HG03097 (cell line): ENCODE results near the gene TPK1.

Experiments
- ATAC-seq: cut with Tn5 transposase; IDR thresholded peaks from one replicate; pipeline ENCODE4 v1.9.1; 2021; ENCODE audit not compliant: unreplicated experiment, low FRiP score

The TPK1 gene

DNA sequence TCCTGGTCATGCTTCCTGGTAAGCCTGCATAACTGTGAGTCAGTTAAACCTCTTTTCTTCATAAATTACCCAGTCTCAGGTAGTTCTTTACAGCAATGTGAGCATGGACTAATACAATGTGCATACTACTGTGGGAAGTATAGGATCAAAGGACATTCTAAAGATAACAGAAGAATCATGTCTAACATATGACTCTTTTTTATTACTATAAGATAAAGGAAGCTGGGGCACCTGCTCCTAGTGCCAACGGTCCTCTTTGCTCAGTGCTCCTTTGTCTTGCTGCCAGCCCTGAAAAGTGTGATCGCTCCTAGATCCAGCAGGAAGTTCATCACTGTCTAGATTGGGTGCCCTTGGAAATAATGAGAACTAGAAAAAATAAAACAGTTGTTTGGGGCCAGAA, 289.1 kb downstream of the TPK1 start:
- ATAC-seq: no peak

GRCh38 chr7:144545330-144545729, 290.5 kb downstream of the TPK1 start:
- no peak for ATAC-seq

- no peak for ATAC-seq
These were observed 301.0 kb downstream of the TPK1 start for GRCh38 chr7:144534655-144535395.

DNA sequence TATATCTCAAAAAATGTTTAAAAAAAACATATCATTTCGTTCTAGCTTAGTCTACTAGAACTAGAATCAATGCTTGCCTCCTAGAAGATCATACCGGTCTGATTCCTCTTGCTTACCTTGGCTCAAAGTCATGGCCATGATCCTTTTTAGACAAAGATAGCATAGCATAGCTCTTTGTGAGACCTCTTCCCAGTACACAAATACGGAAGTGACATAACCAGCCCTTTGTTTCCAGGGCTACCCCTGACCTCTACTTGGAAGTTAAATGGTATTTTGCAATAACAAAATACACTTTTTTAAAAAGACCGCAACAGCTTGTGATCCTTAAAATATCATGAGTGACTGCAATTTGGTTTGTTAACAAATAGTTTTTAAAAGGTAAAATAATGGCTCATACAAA, 301.7 kb downstream of the TPK1 start:
- ATAC-seq: no peak

DNA sequence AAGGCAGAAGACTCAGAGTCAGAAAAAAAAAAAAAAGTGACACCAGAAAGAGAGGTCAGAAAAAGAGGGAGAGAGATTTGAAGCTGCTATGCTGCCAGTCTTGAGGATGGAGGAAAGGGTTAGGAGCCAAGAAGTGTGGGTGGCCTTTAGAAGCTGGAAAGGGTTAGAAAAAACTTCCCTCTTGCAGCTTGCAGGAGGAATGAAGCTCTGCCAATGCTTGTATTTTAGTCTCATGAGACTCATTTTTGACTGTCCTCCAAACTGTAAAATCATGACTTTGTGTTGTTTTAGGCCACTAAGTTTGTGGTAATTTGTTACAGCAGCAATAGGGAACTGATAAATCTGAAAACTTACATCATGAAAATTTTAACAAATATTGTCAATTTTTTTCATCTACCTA, 304.7 kb downstream of the TPK1 start:
- ATAC-seq: no peak

GRCh38 chr7:144529269-144529926, 306.5 kb downstream of the TPK1 start:
- ATAC-seq: peak; percentile 99

GRCh38 chr7:144528536-144529045, 307.3 kb downstream of the TPK1 start:
- no peak for ATAC-seq

GRCh38 chr7:144527051-144527471, 308.8 kb downstream of the TPK1 start:
- no peak for ATAC-seq

GRCh38 chr7:144525956-144526355, 309.9 kb downstream of the TPK1 start:
- ATAC-seq: no peak

- no peak for ATAC-seq
These were observed 311.6 kb downstream of the TPK1 start for GRCh38 chr7:144524271-144524670.

- ATAC-seq: no peak
These were observed 312.2 kb downstream of the TPK1 start for GRCh38 chr7:144523621-144524020.

DNA sequence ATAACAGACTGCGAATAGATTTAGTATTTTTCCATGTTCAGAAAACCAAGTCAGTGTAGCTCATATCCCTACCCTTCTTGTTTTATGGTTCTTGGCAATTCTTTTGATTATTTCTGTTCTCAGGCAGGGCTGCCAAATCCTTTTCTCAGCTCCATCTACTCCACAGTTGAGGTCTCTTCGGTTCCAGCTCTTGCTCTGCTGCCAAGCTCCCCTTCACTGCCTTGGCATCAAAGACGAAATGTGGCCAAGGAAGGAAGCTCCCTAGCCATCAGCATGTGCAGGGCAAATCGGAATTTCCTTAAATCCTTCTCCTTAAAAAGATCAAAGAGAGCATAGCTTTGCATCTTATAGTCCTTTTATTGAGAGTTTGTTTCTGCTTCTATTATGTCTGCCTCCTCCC, 315.9 kb downstream of the TPK1 start:
- no peak for ATAC-seq

- ATAC-seq: no peak
These were observed 317.5 kb downstream of the TPK1 start for GRCh38 chr7:144518360-144518759.

DNA sequence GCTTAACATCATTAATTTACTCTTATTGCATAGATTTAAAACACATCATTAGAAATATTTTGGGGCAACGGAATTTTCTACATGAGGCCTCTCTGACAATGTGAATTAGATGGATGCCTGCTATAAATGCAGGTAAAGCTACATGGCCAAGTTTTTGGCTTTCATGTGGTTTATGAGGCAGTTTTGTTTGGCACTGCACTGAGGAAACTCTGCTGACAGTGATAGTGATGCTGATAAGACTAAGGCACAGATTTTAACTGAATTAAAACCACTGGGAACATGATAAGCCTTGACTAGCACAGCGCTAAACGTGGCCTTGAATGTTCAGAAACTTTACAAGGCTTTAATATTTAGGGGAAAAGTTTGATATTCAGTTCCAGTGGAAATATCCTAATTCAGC, 318.1 kb downstream of the TPK1 start:
- no peak for ATAC-seq

- no peak for ATAC-seq
These were observed 318.9 kb downstream of the TPK1 start for GRCh38 chr7:144516729-144517525.

DNA sequence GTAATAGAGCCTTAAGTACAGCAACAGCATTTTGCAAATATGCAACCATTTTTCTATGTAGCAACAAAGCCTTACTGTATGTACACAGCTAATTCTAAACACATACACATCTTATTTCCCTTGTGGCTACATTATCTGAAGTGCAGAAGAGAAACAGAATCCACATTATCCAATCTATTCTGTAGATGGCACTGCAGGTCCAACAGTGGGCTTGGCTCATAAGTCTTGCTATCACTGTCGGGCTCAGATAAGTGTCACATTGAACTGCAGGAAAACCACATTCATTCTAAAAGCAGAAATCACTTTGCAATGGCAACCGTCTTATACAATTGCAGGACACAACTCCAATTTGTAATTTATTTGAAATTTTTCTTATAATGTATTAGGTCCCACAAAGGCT, 322.5 kb downstream of the TPK1 start:
- no peak for ATAC-seq

DNA sequence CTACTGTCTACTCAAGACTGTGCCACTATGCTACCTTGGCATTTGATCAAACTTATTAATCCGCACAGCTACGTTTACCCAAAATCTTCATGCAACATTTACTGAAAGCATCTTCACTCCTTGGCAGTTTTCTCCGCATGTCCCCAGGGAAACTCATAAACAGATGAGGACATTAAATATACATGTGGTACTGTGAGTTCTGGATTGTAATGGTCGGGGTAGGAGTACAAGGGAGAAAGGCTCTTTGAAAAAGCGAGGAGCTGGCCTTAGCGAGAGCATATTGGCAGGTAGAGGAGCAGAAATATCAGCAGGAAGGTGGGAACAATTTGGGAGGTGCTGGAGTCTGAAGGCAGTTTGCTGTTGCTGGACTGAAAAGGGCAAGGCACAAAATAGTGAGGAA, 325.2 kb downstream of the TPK1 start:
- ATAC-seq: no peak

DNA sequence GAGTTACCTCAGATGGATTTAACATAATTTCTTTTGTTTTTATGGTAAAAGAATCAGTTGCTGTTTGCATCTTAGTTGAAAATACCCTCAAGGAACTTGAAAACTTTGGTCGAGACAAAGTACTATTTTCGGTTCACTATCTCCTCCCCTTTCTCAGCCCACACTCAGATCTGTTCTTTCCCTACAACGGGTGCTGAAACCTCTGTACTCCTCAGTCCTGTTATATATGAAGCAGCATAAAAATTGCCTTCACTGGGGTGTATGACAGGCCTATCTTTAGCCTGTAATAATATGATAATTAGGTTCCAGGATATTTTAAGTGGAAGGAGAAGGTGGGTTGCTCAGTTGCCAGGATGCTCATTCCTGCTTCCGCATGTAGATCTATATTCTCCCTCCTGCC, 327.2 kb downstream of the TPK1 start:
- no peak for ATAC-seq

GRCh38 chr7:144503215-144503614, 332.6 kb downstream of the TPK1 start:
- ATAC-seq: no peak

DNA sequence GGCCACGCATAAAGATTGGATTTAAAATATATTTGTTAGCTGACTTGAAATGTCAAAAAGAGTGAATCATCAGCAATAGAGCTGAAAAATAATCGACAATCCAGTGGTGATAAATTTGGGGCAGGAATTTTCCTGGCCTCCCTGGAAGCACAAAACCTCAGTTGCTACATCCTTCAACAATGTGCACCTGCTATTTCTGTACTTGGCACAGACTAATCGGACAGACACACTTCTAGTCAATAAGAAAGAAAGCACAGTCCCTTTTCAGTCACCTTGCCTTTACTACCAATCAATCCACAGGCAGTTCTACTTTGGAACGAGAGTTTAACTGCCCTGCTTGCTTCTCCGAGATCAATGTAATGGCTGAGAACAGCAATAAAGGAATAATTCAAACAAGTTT, 335.6 kb downstream of the TPK1 start:
- no peak for ATAC-seq

GRCh38 chr7:144497282-144497681, 338.6 kb downstream of the TPK1 start:
- no peak for ATAC-seq
